HepG2 (cell line): ENCODE measurements around the gene NMBR. TPM values are rescaled to one million over a fixed set of nuclear protein-coding genes. Genes with fewer than 3 reads are reported as not detected.

ENCODE experiments used
- CC2D1A ChIP-seq: sonication (generic); formaldehyde crosslinking; IDR thresholded peaks from 2 replicates; pipeline ENCODE4 v1.8.1; 2023; ENCODE audit warnings: mild to moderate bottlenecking, missing genetic modification reagents
- CEBPB ChIP-seq: IDR thresholded peaks from 2 replicates; pipeline ENCODE4 v1.6.1; 2011; ENCODE audit warnings: low read depth, low read length, improper control_type of control experiment, borderline replicate concordance
- FOXO1 ChIP-seq: sonication (generic); formaldehyde crosslinking; IDR thresholded peaks from 2 replicates; pipeline ENCODE4 v1.4.0; 2020; ENCODE audit warnings: missing genetic modification reagents
- GRHL1 ChIP-seq: sonication (generic); formaldehyde crosslinking; conservative IDR thresholded peaks from 2 replicates; pipeline ENCODE4 v1.8.0; 2022; ENCODE audit warnings: missing genetic modification reagents
- GZF1 ChIP-seq: sonication (generic); formaldehyde crosslinking; IDR thresholded peaks from 2 replicates; pipeline ENCODE4 v1.5.1; 2020; ENCODE audit warnings: mild to moderate bottlenecking, missing genetic modification reagents
- IRX3 ChIP-seq: sonication (generic); formaldehyde crosslinking; IDR thresholded peaks from 2 replicates; pipeline ENCODE4 v1.8.1; 2023; ENCODE audit warnings: mild to moderate bottlenecking, low read depth, missing genetic modification reagents, borderline replicate concordance
- MTERF4 ChIP-seq: sonication (generic); formaldehyde crosslinking; IDR thresholded peaks from 2 replicates; pipeline ENCODE4 v1.8.0; 2023; ENCODE audit warnings: mild to moderate bottlenecking, missing genetic modification reagents
- NR2F2 ChIP-seq: IDR thresholded peaks from 2 replicates; pipeline ENCODE4 v1.6.1; 2012; ENCODE audit warnings: low read depth, inconsistent platforms, borderline replicate concordance
- RCOR2 ChIP-seq: IDR thresholded peaks from 2 replicates; pipeline ENCODE4 v1.6.1; 2016; ENCODE audit warnings: missing biosample characterization, missing genetic modification reagents
- RELA ChIP-seq: sonication (generic); formaldehyde crosslinking; IDR thresholded peaks from 2 replicates; pipeline ENCODE4 v1.4.0; 2020; ENCODE audit warnings: missing genetic modification reagents
- TEAD3 ChIP-seq: optimal IDR thresholded peaks from 2 replicates; pipeline ENCODE3; 2016; ENCODE audit warnings: borderline replicate concordance
- TFDP1 ChIP-seq: IDR thresholded peaks from 2 replicates; pipeline ENCODE4 v1.6.1; 2016; ENCODE audit warnings: missing compliant biosample characterization, missing genetic modification reagents, borderline replicate concordance
- ZBTB7B ChIP-seq: sonication (generic); formaldehyde crosslinking; IDR thresholded peaks from 2 replicates; pipeline ENCODE4 v1.4.0; 2020; ENCODE audit warnings: missing genetic modification reagents
- ZNF234 ChIP-seq: sonication (generic); formaldehyde crosslinking; conservative IDR thresholded peaks from 2 replicates; pipeline ENCODE4 v1.5.1; 2020; ENCODE audit warnings: mild to moderate bottlenecking, missing genetic modification reagents
- ZNF496 ChIP-seq: sonication (generic); formaldehyde crosslinking; IDR thresholded peaks from 2 replicates; pipeline ENCODE4 v1.8.1; 2023; ENCODE audit warnings: mild to moderate bottlenecking, moderate library complexity, missing genetic modification reagents; ENCODE audit not compliant: insufficient replicate concordance
- polyA plus RNA-seq, 8 experiments: library from polyadenylated mRNA; depleted of rRNA in 3 of 8; stranded (reverse) in 7 of 8; unstranded in 1 of 8; fragments of >200 nt; fragmentation: Illumina TruSeq in 4 of 8; extraction: Trizol in 4 of 8; gene quantifications; 2 replicates each; pipeline versions ENCODE4 v1.2.1 to v1.2.3, GENCODE V29; 2011 to 2016; ENCODE audit warnings: low read depth in 4 of 8, missing spikeins in 1 of 8, mixed read lengths in 1 of 8; ENCODE audit not compliant: insufficient read depth in 1 of 8
- total RNA-seq, 5 experiments: library from RNA; depleted of rRNA; stranded (reverse); fragments of >200 nt; fragmentation: Illumina TruSeq; extraction: Trizol; gene quantifications; 2 replicates each; pipeline ENCODE4 v1.2.3, GENCODE V29; 2016; ENCODE audit warnings: low read depth in 1 of 5
- TF ChIP-seq, protein P1 (sequence below): IDR thresholded peaks from 2 replicates; pipeline ENCODE4 v1.6.1; 2018; ENCODE audit warnings: missing genetic modification reagents, mild to moderate bottlenecking, missing compliant biosample characterization
- TF ChIP-seq, protein P2 (sequence below): sonication (generic); formaldehyde crosslinking; IDR thresholded peaks from 2 replicates; pipeline ENCODE4 v1.4.0; 2020; ENCODE audit warnings: missing genetic modification reagents
- TF ChIP-seq, protein P3 (sequence below): sonication (generic); formaldehyde crosslinking; IDR thresholded peaks from 2 replicates; pipeline ENCODE4 v1.5.0; 2020; ENCODE audit warnings: mild to moderate bottlenecking, missing genetic modification reagents
- TF ChIP-seq, protein P4 (sequence below): sonication (generic); formaldehyde crosslinking; IDR thresholded peaks from 2 replicates; pipeline ENCODE4 v1.8.0; 2022; ENCODE audit warnings: missing genetic modification reagents, mild to moderate bottlenecking, inconsistent platforms, borderline replicate concordance

Gene NMBR
- total and polyA plus RNA-seq, 2 of the 13 experiments (the other 11 are each of a cell fraction or from before 2014, with no cell fraction given) = not detected

GRCh38 chr6:142146828-142147662, at the start of gene NMBR, which contains the start of gene VTA1 (continued):
- TF ChIP-seq GRHL1 (CRISPR knock-in tag) = no peak
- TF ChIP-seq ZNF234 (CRISPR knock-in tag) = no peak
- no peak for TF ChIP-seq ZNF496 (CRISPR knock-in tag)
- peak; percentile 93 for TF ChIP-seq FOXO1
- no peak for TF ChIP-seq RELA (CRISPR knock-in tag)
- peak; percentile 90 for TF ChIP-seq ZBTB7B (CRISPR knock-in tag)
- TF ChIP-seq IRX3 (CRISPR knock-in tag) = no peak; the same call in 1 of the 2 replicates
- no peak for TF ChIP-seq CEBPB
- no peak for TF ChIP-seq GZF1
- TF ChIP-seq, protein P1, sequence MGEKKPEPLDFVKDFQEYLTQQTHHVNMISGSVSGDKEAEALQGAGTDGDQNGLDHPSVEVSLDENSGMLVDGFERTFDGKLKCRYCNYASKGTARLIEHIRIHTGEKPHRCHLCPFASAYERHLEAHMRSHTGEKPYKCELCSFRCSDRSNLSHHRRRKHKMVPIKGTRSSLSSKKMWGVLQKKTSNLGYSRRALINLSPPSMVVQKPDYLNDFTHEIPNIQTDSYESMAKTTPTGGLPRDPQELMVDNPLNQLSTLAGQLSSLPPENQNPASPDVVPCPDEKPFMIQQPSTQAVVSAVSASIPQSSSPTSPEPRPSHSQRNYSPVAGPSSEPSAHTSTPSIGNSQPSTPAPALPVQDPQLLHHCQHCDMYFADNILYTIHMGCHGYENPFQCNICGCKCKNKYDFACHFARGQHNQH (CRISPR knock-in tag) = peak; percentile 99
- TF ChIP-seq, protein P2, sequence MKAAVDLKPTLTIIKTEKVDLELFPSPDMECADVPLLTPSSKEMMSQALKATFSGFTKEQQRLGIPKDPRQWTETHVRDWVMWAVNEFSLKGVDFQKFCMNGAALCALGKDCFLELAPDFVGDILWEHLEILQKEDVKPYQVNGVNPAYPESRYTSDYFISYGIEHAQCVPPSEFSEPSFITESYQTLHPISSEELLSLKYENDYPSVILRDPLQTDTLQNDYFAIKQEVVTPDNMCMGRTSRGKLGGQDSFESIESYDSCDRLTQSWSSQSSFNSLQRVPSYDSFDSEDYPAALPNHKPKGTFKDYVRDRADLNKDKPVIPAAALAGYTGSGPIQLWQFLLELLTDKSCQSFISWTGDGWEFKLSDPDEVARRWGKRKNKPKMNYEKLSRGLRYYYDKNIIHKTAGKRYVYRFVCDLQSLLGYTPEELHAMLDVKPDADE (CRISPR knock-in tag) = peak; percentile 65; the same call in 1 of the 2 replicates
- TF ChIP-seq, protein P3, sequence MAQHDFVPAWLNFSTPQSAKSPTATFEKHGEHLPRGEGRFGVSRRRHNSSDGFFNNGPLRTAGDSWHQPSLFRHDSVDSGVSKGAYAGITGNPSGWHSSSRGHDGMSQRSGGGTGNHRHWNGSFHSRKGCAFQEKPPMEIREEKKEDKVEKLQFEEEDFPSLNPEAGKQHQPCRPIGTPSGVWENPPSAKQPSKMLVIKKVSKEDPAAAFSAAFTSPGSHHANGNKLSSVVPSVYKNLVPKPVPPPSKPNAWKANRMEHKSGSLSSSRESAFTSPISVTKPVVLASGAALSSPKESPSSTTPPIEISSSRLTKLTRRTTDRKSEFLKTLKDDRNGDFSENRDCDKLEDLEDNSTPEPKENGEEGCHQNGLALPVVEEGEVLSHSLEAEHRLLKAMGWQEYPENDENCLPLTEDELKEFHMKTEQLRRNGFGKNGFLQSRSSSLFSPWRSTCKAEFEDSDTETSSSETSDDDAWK (CRISPR knock-in tag) = no peak
- peak; percentile 94 for TF ChIP-seq TFDP1 (CRISPR knock-in tag)
- peak; percentile 64; the same call in 1 of the 2 replicates for TF ChIP-seq MTERF4 (CRISPR knock-in tag)
- TF ChIP-seq NR2F2 = peak; percentile 82
- peak; percentile 67 for TF ChIP-seq RCOR2
- 0 out of 2 replicates have a peak, but pooled peaks have one; percentile 36 for TF ChIP-seq CC2D1A (CRISPR knock-in tag)
- peak; percentile 95 for TF ChIP-seq TEAD3 (CRISPR knock-in tag)
- TF ChIP-seq, protein P4, sequence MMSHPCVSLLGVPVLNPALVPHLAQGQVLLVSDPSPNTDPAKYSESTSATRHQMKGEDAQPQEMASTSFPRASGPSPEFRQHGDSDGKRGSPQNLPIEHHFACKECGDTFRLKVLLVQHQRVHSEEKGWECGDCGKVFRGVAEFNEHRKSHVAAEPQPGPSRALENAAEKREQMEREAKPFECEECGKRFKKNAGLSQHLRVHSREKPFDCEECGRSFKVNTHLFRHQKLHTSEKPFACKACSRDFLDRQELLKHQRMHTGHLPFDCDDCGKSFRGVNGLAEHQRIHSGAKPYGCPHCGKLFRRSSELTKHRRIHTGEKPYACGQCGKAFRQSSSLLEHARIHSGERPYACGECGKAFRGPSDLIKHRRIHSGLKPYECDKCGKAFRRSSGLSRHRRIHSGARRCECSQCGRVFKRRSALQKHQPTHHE (CRISPR knock-in tag) = no peak; the same call in 1 of the 2 replicates
